Neutrophil (primary cell): ENCODE measurements around the gene PPP2R2D.
"Not testable (repeated sequence)": the region's sequence is repeated elsewhere in the genome, so short reads cannot be mapped to it uniquely, and the experiment has no call there.

Experiments used
- H3K27ac ChIP-seq: fragments of 200-600 bp; sonication (generic); 2 replicates; pipeline ENCODE4 v1.5.1; 2016; ENCODE audit warnings: mild to moderate bottlenecking, moderate library complexity
- H3K27me3 ChIP-seq: fragments of 200-600 bp; sonication (generic); 2 replicates; pipeline ENCODE4 v1.6.0; 2016; ENCODE audit warnings: mild to moderate bottlenecking
- H3K36me3 ChIP-seq: fragments of 200-600 bp; sonication (generic); 2 replicates; pipeline ENCODE4 v1.5.1; 2017
- H3K4me1 ChIP-seq, 2 experiments: fragments of 200-600 bp in 1 of 2; sonication (generic) in 1 of 2; 1 replicate in 1 of 2; 2 replicates in 1 of 2; pipeline versions ENCODE4 v1.5.1 to v1.6.1; 2013 to 2016; ENCODE audit warnings: low read depth in 1 of 2, low read length in 1 of 2, mild to moderate bottlenecking in 1 of 2, moderate library complexity in 1 of 2; ENCODE audit not compliant: control insufficient read depth in 1 of 2, insufficient read depth in 1 of 2
- H3K4me3 ChIP-seq, 2 experiments: fragments of 200-600 bp in 1 of 2; sonication (generic) in 1 of 2; 1 replicate in 1 of 2; 2 replicates in 1 of 2; pipeline ENCODE4 v1.5.1; 2013 to 2016; ENCODE audit warnings: low read depth in 1 of 2, low read length in 1 of 2, mild to moderate bottlenecking in 1 of 2, moderate library complexity in 1 of 2
- H3K9me3 ChIP-seq: fragments of 200-600 bp; sonication (generic); 2 replicates; pipeline ENCODE4 v1.5.1; 2016
- CTCF ChIP-seq: fragments of 200-600 bp; sonication (generic); IDR thresholded peaks from 2 replicates; pipeline ENCODE4 v1.5.1; 2016; ENCODE audit warnings: antibody characterized with exemption

PPP2R2D gene

GRCh38 chr10:131946880-131947279, 46.1 kb downstream of the PPP2R2D start:
- H3K4me3 ChIP-seq, result no peak overlapping the region
- peaks cover 88% of the 10 kb centered on the region for H3K36me3 ChIP-seq

GRCh38 chr10:131947631-131948347, 47.0 kb downstream of the PPP2R2D start:
- no peaks in the 10 kb centered on the region for H3K4me1 ChIP-seq
- H3K4me3 ChIP-seq, result no peak overlapping the region
- H3K9me3 ChIP-seq, result no peaks in the 10 kb centered on the region
- no peak overlapping the region for H3K27ac ChIP-seq
- H3K36me3 ChIP-seq, result peaks cover 85% of the 10 kb centered on the region
- TF ChIP-seq CTCF, result no peak
- H3K27me3 ChIP-seq, result no peaks in the 10 kb centered on the region

More at GRCh38 chr10:131946880-131947279, 46.1 kb downstream of the PPP2R2D start:
- Histone ChIP-seq H3K4me1 (no peaks in the 10 kb centered on the region), H3K27ac (no peak overlapping the region), H3K9me3 (no peaks in the 10 kb centered on the region), H3K27me3 (no peaks in the 10 kb centered on the region)
- TF ChIP-seq CTCF, result no peak

- Histone ChIP-seq H3K36me3 (peaks cover 83% of the 10 kb centered on the region), H3K27ac (no peak overlapping the region), H3K27me3 (no peaks in the 10 kb centered on the region), H3K4me1 (no peaks in the 10 kb centered on the region), H3K9me3 (no peaks in the 10 kb centered on the region), H3K4me3 (no peak overlapping the region)
- no peak for TF ChIP-seq CTCF
Measured at GRCh38 chr10:131948501-131948900, 47.7 kb downstream of the PPP2R2D start.

GRCh38 chr10:131949041-131949862, 48.4 kb downstream of the PPP2R2D start:
- Histone ChIP-seq H3K36me3 (peaks cover 85% of the 10 kb centered on the region), H3K4me3 (no peak overlapping the region), H3K9me3 (no peaks in the 10 kb centered on the region), H3K27ac (no peak overlapping the region), H3K27me3 (no peaks in the 10 kb centered on the region), H3K4me1 (no peaks in the 10 kb centered on the region)
- no peak for TF ChIP-seq CTCF

- H3K27me3 ChIP-seq, H3K4me3 ChIP-seq, H3K4me1 ChIP-seq, H3K9me3 ChIP-seq, H3K27ac ChIP-seq: not testable (repeated sequence)
- peaks cover 85% of the 10 kb centered on the region for H3K36me3 ChIP-seq
Measured at GRCh38 chr10:131949908-131950307, 49.1 kb downstream of the PPP2R2D start.
